Activated CD4-positive, alpha-beta memory T cell treated with anti-CD3 and anti-CD28 coated beads, Interleukin-2, amount 10 ng/mL, durations not matched to agents 7 days and 5 days (primary cell): ENCODE data around the gene IDI2. TPM values are rescaled to one million over a fixed set of nuclear protein-coding genes. Genes with fewer than 3 reads are reported as not detected.

ENCODE experiments used
- CTCF ChIA-PET: fragments of 350-600 bp; sonication (Branson Sonifier 250); formaldehyde crosslinking; loops from one replicate; lab custom pipeline; 2021; ENCODE audit warnings: antibody characterized with exemption, inconsistent platforms; lab: Charles Lee
- POLR2A ChIA-PET: fragments of 350-600 bp; sonication (Branson Sonifier 250); formaldehyde crosslinking; loops from one replicate; lab custom pipeline; 2021; ENCODE audit warnings: antibody characterized with exemption; lab: Charles Lee
- DNase-seq: peaks from one replicate; pipeline ENCODE4 v3.0.0-alpha.2; 2020
- H3K27ac Mint-ChIP-seq: one replicate; pipeline ENCODE4 v1.8.0; 2021; ENCODE audit warnings: mild to moderate bottlenecking, mixed read lengths
- H3K27me3 Mint-ChIP-seq: one replicate; pipeline ENCODE4 v1.8.0; 2021; ENCODE audit warnings: mixed read lengths
- H3K36me3 Mint-ChIP-seq: one replicate; pipeline ENCODE4 v1.8.0; 2021; ENCODE audit warnings: low read depth, mixed read lengths
- H3K4me1 Mint-ChIP-seq: one replicate; pipeline ENCODE4 v1.8.0; 2021; ENCODE audit warnings: mixed read lengths
- H3K4me3 Mint-ChIP-seq: one replicate; pipeline ENCODE4 v1.8.0; 2021; ENCODE audit warnings: mild to moderate bottlenecking, mixed read lengths
- H3K9me3 Mint-ChIP-seq: one replicate; pipeline ENCODE4 v1.8.0; 2021; ENCODE audit warnings: mixed read lengths
- total RNA-seq, 2 experiments: library from RNA; stranded (reverse); gene quantifications; one replicate each; pipeline ENCODE4 v1.2.3, GENCODE V29; 2021

IDI2 gene
- total RNA-seq, 2 experiments from 2014 or later: not detected

- Mint-ChIP-seq H3K4me3 (no peak overlapping the region), H3K9me3 (no peaks in the 10 kb centered on the region), H3K36me3 (peaks cover 3% of the 10 kb centered on the region), H3K27me3 (peaks cover 34% of the 10 kb centered on the region), H3K4me1 (peaks cover 11% of the 10 kb centered on the region), H3K27ac (no peak overlapping the region)
- ChIA-PET POLR2A (interaction anchor here (0.7 kb wide), 1 partner anchor 78 kb away, joined by 3 read pairs; the partner anchor contains the start of gene IDI1), CTCF (no interaction called here)
- no peak for DNase-seq
Observed at GRCh38 chr10:970311-971149, 55.1 kb downstream of the IDI2 start.

- H3K4me3 Mint-ChIP-seq: no peak overlapping the region
- ChIA-PET POLR2A (interaction anchor here (0.7 kb wide), 1 partner anchor 79 kb away, joined by 3 read pairs; the partner anchor contains the start of gene IDI1), CTCF (no interaction called here)
- peaks cover 3% of the 10 kb centered on the region for H3K36me3 Mint-ChIP-seq
- H3K9me3 Mint-ChIP-seq: no peaks in the 10 kb centered on the region
- DNase-seq: no peak
- peaks cover 34% of the 10 kb centered on the region for H3K27me3 Mint-ChIP-seq
- H3K4me1 Mint-ChIP-seq: peaks cover 11% of the 10 kb centered on the region
- no peak overlapping the region for H3K27ac Mint-ChIP-seq
Observed at GRCh38 chr10:969473-970150, 56.0 kb downstream of the IDI2 start.

Other genes starting within 250 kb of the IDI2 start
- 100 to 1,000 TPM in 1 of 2 experiments, 10 to 100 TPM in 1; 99.0 to 103 TPM for gene LARP4B, start 94.2 kb downstream of the IDI2 start, total RNA-seq
- gene GTPBP4, start 37.4 kb downstream of the IDI2 start, total RNA-seq: 10 to 100 TPM; 50.9 to 59.6 TPM
- gene IDI1, start 23.3 kb upstream of the IDI2 start, total RNA-seq: 10 to 100 TPM; 96.0 to 96.5 TPM
- 10 to 100 TPM; 31.4 to 31.6 TPM for gene WDR37, start 30.5 kb upstream of the IDI2 start, total RNA-seq